NCI-H2171 (cell line): Measurements from ENCODE around the gene CDH23.
"Not testable (repeated sequence)": the region's sequence is repeated elsewhere in the genome, so short reads cannot be mapped to it uniquely, and the experiment has no call there.

ENCODE experiments used
- DNase-seq: peaks from one replicate; lab custom pipeline; 2025; lab: John Stamatoyannopoulos, UW

Gene CDH23

GRCh38 chr10:71582506-71583475 is 186.1 kb downstream of the CDH23 start:
- no peak for DNase-seq

- DNase-seq = no peak
Measured at GRCh38 chr10:71584461-71584860, 187.7 kb downstream of the CDH23 start.

GRCh38 chr10:71584902-71585563 is 188.3 kb downstream of the CDH23 start:
- no peak for DNase-seq

- no peak for DNase-seq
Measured at GRCh38 chr10:71585564-71586290, 189.0 kb downstream of the CDH23 start.

- peak; percentile 88 for DNase-seq
Measured at GRCh38 chr10:71587941-71588573, 191.3 kb downstream of the CDH23 start.

- DNase-seq = no peak
Measured at GRCh38 chr10:71588685-71589084, 192.0 kb downstream of the CDH23 start.

- no peak for DNase-seq
Measured at GRCh38 chr10:71589617-71590551, 193.2 kb downstream of the CDH23 start.

GRCh38 chr10:71590781-71591350 is 194.1 kb downstream of the CDH23 start:
- peak; percentile 73 for DNase-seq

- DNase-seq = no peak
Measured at GRCh38 chr10:71594934-71595571, 198.3 kb downstream of the CDH23 start.

- no peak for DNase-seq
Measured at GRCh38 chr10:71595649-71596048, 198.9 kb downstream of the CDH23 start.

GRCh38 chr10:71596127-71596526 is 199.4 kb downstream of the CDH23 start:
- no peak for DNase-seq

- DNase-seq = no peak
Measured at GRCh38 chr10:71596759-71597158, 200.0 kb downstream of the CDH23 start.

GRCh38 chr10:71597821-71598498 is 201.2 kb downstream of the CDH23 start:
- DNase-seq = no peak

GRCh38 chr10:71598621-71599055 is 201.9 kb downstream of the CDH23 start:
- DNase-seq = no peak

GRCh38 chr10:71599518-71599917 is 202.8 kb downstream of the CDH23 start:
- DNase-seq = no peak

- DNase-seq = not testable (repeated sequence)
Measured at GRCh38 chr10:71600242-71600641, 203.5 kb downstream of the CDH23 start.

- DNase-seq = no peak
Measured at GRCh38 chr10:71600849-71601248, 204.1 kb downstream of the CDH23 start.

GRCh38 chr10:71601273-71601672 is 204.6 kb downstream of the CDH23 start:
- no peak for DNase-seq

- no peak for DNase-seq
Measured at GRCh38 chr10:71603150-71603549, 206.4 kb downstream of the CDH23 start.
